ENCODE measurements around the gene G0S2. TPM values are rescaled to one million over a fixed set of nuclear protein-coding genes. Genes with fewer than 3 reads are reported as not detected.

The G0S2 gene
- total and polyA plus RNA-seq, 4 donors, result 9.6 to 347 (median 166) TPM

- no peak for DNase-seq (ENCODE audit: low spot score)
- TF ChIP-seq CTCF (IDR thresholded peaks at IDR 0.05; ENCODE audit: low read depth, low read length, missing input control), result no peak
- no peak for TF ChIP-seq YY1 (IDR thresholded peaks at IDR 0.05)
- no peak for TF ChIP-seq GABPA (IDR thresholded peaks at IDR 0.05 in 1 of 2, conservative IDR thresholded peaks at IDR 0.05 in 1 of 2)
- no peak for TF ChIP-seq HNF4G (IDR thresholded peaks at IDR 0.05)
- no peak for TF ChIP-seq FOXA2 (IDR thresholded peaks at IDR 0.05)
- no peak for TF ChIP-seq EGR1 (IDR thresholded peaks at IDR 0.05; ENCODE audit: low read depth in 2 of 2)
- TF ChIP-seq ATF3 (IDR thresholded peaks at IDR 0.05), result no peak
- no peak for TF ChIP-seq RXRA (IDR thresholded peaks at IDR 0.05)
- TF ChIP-seq SP1 (IDR thresholded peaks at IDR 0.05), result no peak
- TF ChIP-seq HNF4A (conservative IDR thresholded peaks at IDR 0.05), result no peak
- TF ChIP-seq NR2F2 (IDR thresholded peaks at IDR 0.05), result no peak
- TF ChIP-seq MAX (IDR thresholded peaks at IDR 0.05), result no peak
- H3K9me3 ChIP-seq (ENCODE audit: control insufficient read depth in 4 of 4, low read length in 3 of 4), result no peaks in the 10 kb centered on the region
- no peak overlapping the region for H3K9ac ChIP-seq (ENCODE audit: low read depth in 1 of 2, low read length in 2 of 2)
- no peak overlapping the region for H3K27ac ChIP-seq (ENCODE audit: low read depth in 1 of 2, low read length in 2 of 2)
- no peaks in the 10 kb centered on the region for H3K36me3 ChIP-seq (ENCODE audit: control insufficient read depth in 4 of 4, insufficient read depth in 3 of 4, low read depth in 1 of 4, low read length in 3 of 4)
- no peaks in the 10 kb centered on the region for H3K27me3 ChIP-seq (ENCODE audit: control insufficient read depth in 4 of 4, insufficient read depth in 4 of 4, low read length in 3 of 4)
- no peak overlapping the region for H3K4me3 ChIP-seq (ENCODE audit: low read depth in 1 of 3, low read length in 3 of 3)
- WGBS, result 77% methylated on average over 3 of the region's 3 CpGs
- H3K4me1 ChIP-seq (ENCODE audit: control insufficient read depth in 4 of 4, insufficient read depth in 4 of 4, low read length in 3 of 4), result peaks cover 0 to 4% (median under 1%) of the 10 kb centered on the region in 4 donors
Measured at GRCh38 chr1:209691237-209691636, 16.0 kb downstream of the G0S2 start.

- H3K27me3 ChIP-seq (ENCODE audit: control insufficient read depth in 4 of 4, insufficient read depth in 4 of 4, low read length in 3 of 4), result no peaks in the 10 kb centered on the region
- TF ChIP-seq HNF4G (IDR thresholded peaks at IDR 0.05), result no peak
- no peak for TF ChIP-seq MAX (IDR thresholded peaks at IDR 0.05)
- TF ChIP-seq FOXA1 (IDR thresholded peaks at IDR 0.05), result no peak
- no peak for TF ChIP-seq NR2F2 (IDR thresholded peaks at IDR 0.05)
- no peak for TF ChIP-seq YY1 (IDR thresholded peaks at IDR 0.05)
- TF ChIP-seq EGR1 (IDR thresholded peaks at IDR 0.05; ENCODE audit: low read depth in 2 of 2), result no peak
- TF ChIP-seq TAF1 (conservative IDR thresholded peaks at IDR 0.05), result no peak
- TF ChIP-seq JUND (IDR thresholded peaks at IDR 0.05), result no peak
- TF ChIP-seq CTCF (IDR thresholded peaks at IDR 0.05; ENCODE audit: low read depth, low read length, missing input control), result no peak
- TF ChIP-seq GABPA (IDR thresholded peaks at IDR 0.05 in 1 of 2, conservative IDR thresholded peaks at IDR 0.05 in 1 of 2), result no peak
- WGBS, result 45% methylated on average over 4 of the region's 4 CpGs
- H3K4me3 ChIP-seq (ENCODE audit: low read depth in 1 of 3, low read length in 3 of 3), result no peak overlapping the region
- H3K9ac ChIP-seq (ENCODE audit: low read depth in 1 of 2, low read length in 2 of 2), result no peak overlapping the region
- H3K36me3 ChIP-seq (ENCODE audit: control insufficient read depth in 4 of 4, insufficient read depth in 3 of 4, low read depth in 1 of 4, low read length in 3 of 4), result no peaks in the 10 kb centered on the region
- no peaks in the 10 kb centered on the region for H3K9me3 ChIP-seq (ENCODE audit: control insufficient read depth in 4 of 4, low read length in 3 of 4)
- DNase-seq (ENCODE audit: low spot score), result no peak
- peaks cover 6 to 15% (median 9%) of the 10 kb centered on the region in 4 donors for H3K4me1 ChIP-seq (ENCODE audit: control insufficient read depth in 4 of 4, insufficient read depth in 4 of 4, low read length in 3 of 4)
- no peak overlapping the region for H3K27ac ChIP-seq (ENCODE audit: low read depth in 1 of 2, low read length in 2 of 2)
Measured at GRCh38 chr1:209692296-209692695, 17.1 kb downstream of the G0S2 start.
